IPS-NIHi7 (cell line): Measurements from ENCODE around the gene CACNG1.
"Not testable (repeated sequence)": the region's sequence is repeated elsewhere in the genome, so short reads cannot be mapped to it uniquely, and the experiment has no call there.

ENCODE experiments used
- DNase-seq: peaks from one replicate; pipeline ENCODE4 v3.0.0; 2012; ENCODE audit warnings: mixed read lengths; ENCODE audit errors: extremely low spot score

The CACNG1 gene

DNA sequence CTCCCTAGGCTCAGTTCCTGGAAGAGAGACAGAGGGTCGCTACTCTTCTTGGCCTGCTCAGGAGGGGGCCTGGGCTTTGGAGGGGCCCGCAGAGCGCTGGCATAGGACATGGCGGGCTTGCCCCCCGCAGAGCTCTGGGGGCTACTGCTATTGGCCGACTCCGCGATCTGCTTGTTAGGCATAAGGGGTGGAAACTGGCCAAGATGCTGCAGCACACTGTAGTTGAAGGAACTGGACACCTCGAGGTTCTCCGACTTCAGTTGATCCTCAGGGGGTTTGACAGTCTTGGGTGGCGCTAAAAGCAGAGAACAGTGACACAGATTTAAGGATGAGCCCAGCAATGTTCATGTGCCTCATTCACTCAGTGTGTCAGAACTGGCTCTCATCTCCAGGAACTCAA lies 33.9 kb downstream of the CACNG1 start:
- DNase-seq = no peak

DNA sequence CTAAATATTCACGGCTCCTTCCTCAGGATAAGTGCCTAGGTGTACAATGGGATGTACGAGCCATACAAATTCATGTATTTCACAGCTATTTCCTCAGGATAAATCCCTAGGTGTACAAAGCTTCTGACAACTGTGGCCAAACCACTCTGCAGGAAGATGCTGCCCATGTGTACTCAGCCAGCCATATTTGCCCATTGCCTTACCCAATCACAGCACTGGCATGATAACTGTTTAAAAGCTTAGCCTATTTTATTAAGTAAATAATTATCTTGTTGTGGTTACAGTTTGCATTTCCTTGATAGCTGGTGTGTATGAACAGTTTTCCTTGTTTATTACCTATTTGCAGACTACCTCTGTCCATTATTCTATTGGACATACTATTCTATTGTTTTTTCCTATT lies 35.1 kb downstream of the CACNG1 start:
- no peak for DNase-seq

DNA sequence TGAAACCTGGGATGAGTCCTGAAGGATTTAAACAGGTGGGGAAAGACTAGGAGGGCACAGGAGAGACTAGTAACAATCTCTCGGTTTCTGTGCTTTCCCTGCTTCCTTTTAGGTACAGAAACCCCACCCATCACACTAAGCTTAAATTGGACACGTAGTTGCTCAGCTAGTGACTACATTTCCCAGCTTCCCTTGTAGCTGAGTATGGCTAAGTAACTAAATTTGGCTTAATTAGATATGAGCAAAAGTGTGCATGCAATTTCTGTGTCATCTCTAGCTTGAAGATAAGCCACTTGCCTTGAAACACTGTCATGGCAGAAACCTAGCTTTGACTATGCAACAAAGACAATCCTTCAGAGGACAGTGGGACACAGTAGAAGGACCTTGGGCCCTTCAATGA lies 36.5 kb downstream of the CACNG1 start:
- no peak for DNase-seq

DNA sequence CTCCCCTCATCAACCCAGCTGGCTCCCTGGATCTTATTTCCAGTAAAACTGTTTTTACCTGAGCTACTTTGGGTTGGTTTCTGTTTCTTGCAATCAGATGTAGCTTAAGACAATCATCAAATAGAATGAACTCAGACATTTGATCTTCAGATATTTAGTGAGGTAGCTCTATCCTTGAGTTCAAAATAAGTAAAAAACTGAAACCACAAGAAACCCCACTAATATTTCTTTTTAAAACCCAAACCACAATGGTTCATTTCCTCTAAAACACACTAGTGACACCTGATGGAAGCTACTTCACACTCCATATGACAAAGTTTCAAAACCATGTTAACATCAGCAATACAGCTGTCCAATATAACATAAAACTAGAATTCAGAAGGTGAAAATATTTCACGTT lies 37.8 kb downstream of the CACNG1 start:
- DNase-seq = no peak

DNA sequence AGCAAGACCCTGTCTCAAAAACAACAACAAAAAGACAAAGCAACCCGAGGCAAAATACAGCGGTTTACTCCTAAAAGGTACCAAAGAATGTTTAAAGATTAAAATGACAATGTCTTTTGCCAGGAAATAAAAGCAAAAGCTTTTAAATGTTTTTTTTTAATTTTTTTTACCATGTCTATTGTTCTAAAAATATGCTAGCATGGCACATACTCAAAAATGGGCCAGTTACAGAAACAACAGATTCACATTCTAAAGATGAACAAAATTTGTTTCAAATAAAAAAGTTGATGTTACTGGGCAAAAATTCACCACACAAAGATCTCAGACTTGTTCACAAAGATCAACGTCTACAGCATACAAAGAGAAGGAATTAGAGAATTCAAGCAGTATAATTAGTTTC lies 41.1 kb downstream of the CACNG1 start:
- DNase-seq = no peak

DNA sequence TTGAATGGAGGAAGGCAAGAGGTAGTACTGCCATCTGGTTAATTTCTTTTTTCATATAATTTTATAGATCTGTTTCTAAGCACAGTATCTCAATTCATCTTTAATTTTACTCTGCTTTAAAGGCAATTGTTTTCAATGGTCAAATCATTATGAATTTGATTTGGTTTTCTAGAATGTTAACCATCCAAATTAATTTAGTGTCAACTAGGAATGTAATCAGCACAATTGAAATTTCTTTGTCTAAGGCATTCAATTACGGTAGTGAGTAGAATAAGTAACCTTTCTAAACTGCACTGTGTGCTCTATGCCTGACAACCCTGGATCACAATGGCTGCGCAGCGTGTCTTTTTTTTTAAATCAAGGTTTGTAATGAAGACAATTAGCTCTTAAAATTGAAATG lies 44.3 kb downstream of the CACNG1 start:
- no peak for DNase-seq

DNA sequence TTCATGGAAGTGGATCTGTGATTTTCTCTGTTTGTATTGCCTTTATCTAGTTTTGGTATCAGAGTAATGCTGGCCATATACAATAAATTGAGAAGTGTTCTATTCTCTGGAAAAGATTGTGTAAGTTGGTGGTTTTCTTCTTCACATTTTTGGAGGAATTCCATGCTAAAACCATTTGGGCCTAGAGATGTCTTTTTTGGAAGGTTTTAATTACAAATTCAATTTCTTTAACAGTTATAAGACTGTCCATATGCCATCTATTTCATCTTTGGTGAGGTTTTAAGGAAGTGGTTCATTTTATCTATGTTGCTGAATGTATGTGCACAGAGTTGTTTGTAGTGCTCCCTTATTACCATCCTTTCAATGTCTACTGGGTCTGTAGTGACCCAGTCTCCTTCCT lies 46.0 kb downstream of the CACNG1 start:
- no peak for DNase-seq

DNA sequence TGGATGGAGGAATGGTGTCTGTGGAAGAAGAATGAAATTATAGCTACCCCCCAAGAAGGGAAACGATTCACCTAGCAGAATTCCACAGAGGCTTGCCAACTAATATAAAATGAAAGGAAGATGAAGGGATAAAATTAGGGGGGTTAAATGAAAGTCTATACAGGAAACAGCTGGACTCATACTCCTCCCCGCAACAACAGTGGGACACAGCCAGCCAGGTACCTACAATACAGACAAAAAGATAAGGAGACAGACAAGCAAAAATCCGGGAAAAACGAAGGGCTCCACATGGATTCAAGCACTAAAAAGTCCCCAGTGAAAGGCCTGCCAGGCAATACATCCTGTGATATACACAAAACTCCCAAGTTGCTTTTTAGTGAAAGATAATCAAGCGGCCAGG lies 47.9 kb downstream of the CACNG1 start:
- DNase-seq = no peak

DNA sequence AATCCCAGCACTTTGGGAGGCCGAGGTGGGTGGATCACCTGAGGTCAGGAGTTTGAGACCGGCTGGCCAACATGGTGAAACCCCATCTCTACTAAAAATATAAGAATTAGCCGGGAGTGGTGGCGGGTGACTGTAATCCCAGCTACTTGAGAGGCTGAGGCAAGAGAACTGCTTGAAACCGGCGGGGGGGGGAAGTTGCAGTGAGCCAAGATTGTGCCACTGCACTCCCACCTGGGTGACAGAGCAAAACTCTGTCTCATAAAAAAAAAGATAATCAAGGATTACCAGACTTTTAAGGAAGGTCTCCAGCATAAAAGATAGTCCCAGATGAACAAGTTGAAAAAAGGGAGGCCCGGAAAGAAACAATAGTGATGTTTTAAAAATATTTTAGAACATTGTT lies 48.4 kb downstream of the CACNG1 start:
- DNase-seq = not testable (repeated sequence)

DNA sequence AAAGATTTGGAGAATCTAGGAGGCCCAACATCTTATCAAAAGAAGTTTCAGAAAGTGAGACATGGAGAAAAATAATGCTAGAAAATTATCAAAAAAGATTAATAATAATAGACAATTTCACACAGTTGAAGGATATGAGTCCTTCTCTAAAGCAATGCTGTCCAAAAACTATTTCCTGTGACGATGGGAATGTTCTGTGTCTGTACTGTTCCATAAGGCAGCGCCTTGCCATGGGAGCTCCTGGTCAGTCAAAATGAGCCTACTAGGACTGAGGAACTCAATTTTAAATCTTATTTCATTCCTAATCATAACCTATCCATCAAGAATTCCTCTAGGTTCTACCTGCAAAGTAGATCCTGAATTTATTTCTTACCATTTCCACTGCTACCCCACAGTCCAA lies 49.0 kb downstream of the CACNG1 start:
- DNase-seq = no peak

DNA sequence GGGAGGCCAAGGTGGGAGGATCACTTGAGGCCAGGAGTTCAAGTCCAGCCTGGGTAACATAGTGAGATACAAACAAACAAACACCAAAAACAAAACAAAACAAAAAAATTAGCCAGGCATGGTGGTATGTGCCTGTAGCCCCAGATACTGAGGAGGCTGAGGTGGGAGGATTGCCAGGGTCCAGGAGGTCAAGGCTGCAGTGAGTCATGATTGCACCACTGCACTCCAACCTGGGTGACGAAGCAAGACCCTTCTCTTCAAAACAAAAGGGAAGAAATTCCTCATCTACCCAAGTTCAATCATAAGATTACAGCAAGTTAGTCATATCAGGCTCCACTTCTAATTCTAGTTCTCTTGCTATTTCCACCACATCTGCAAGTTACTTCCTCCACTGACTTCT lies 50.9 kb downstream of the CACNG1 start:
- DNase-seq = not testable (repeated sequence)

DNA sequence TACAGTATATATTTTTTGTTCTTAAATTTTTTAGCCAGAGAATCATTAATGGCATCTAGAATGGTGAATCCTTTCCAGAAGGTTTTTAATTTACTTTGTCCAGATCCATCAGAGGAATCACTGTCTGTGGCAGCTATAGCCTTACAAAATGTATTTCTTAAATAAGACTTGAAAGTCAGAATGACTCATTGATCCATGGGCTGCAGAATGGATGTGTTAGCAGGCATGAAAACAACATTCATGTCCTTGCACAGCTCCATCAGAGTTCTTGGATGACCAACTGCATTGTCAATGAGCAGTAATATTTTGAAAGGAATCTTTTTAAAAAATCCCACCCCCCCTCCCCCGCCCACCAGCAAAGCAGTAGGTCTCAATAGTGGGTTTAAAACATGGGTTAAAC lies 51.4 kb downstream of the CACNG1 start:
- no peak for DNase-seq

DNA sequence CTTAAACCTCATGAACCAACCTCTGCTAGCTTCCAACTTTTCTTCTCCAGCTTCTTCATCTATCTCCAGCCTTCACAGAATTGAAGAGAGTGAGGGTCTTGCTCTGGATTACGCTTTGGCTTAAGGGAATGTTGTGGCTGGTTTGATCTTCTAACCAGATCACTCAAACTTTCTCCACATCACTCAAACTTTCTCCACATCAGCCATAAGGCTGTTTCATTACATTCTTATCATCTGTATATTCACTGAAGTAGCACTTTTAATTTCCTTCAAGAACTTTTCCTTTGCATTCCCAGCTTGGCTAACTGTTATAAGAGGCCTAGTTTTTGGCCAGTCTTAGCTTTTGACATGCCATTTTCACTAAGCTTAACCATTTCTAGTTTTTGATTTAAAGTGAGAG lies 52.3 kb downstream of the CACNG1 start:
- DNase-seq = no peak

DNA sequence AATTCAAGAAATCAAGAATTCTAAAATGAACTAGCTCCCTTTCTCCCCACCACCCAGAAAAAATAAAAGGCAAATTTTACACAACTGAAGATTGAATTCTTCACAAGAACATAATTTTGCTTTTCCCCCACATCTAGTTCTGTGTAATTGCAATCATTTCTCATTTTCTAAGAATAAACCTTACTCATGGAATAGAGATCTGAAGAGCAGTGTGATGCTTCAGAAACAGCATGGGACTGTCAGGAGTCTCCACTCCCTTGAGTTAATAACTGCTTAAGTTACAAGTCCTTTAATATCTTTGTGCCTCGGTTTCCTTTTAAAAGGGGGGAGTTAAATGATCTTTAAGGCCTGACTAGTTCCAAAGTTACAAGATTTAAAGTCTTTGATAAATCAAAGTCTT lies 53.7 kb downstream of the CACNG1 start:
- DNase-seq = no peak

DNA sequence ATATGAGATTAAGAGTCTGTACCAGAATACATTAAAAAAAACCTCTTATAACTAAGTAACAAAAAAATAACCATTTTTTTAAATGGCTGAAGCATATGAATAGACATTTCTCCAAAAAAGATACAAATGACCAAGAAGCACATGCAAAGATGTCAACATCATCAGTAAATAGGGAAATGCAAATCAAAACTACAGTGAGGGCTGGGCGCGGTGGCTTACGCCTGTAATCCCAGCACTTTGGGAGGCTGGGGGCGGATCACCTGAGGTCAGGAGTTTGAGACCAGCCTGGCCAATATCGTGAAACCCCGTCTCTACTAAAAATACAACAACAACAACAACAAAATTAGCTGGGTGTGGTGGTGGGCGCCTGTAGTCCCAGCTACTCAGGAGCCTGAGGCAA lies 60.3 kb downstream of the CACNG1 start:
- DNase-seq = not testable (repeated sequence)

DNA sequence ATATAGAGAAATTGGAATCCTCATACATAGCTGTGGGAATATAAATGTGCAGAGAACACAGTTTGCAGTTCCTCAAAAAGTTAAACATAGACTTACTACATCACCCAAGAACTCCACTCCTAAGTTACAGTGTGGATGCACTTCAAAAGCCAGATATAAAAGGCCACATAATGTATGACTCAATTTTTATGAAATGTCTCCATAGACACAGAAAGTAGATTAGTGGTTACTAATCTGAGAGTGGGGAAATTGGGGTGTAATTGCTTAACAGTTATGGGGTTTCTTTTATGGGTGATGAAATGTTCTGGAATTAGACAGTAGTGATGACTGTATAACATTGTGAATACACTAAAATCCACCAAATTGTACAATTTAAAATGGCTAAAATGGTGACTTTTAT lies 60.9 kb downstream of the CACNG1 start:
- no peak for DNase-seq
